MM.1S (cell line): ENCODE data around the gene CHRD.
"Not testable (repeated sequence)": the region's sequence is repeated elsewhere in the genome, so short reads cannot be mapped to it uniquely, and the experiment has no call there.

Experiments
- DNase-seq: peaks from one replicate; pipeline ENCODE4 v3.0.0-alpha.2; 2015
- H2AFZ ChIP-seq: fragments of 300-600 bp; sonication (generic); 2 replicates; pipeline ENCODE4 v1.6.0; 2016; ENCODE audit warnings: antibody characterized with exemption, low read length
- H3F3A ChIP-seq: fragments of 300-600 bp; sonication (generic); 2 replicates; pipeline ENCODE4 v1.6.1; 2016; ENCODE audit warnings: mild to moderate bottlenecking, antibody characterized with exemption, low read length, moderate library complexity, mixed read lengths; ENCODE audit not compliant: insufficient read depth
- H3K27ac ChIP-seq: fragments of 300-600 bp; sonication (generic); 2 replicates; pipeline ENCODE4 v1.5.1; 2016; ENCODE audit warnings: mild to moderate bottlenecking, low read length
- H3K27me3 ChIP-seq: fragments of 300-600 bp; sonication (generic); replicated peaks from 2 replicates; pipeline ENCODE4 v1.6.0; 2016; ENCODE audit warnings: low read length; ENCODE audit not compliant: insufficient read depth
- H3K36me3 ChIP-seq: fragments of 300-600 bp; sonication (generic); replicated peaks from 2 replicates; pipeline ENCODE4 v1.6.1; 2016; ENCODE audit warnings: mild to moderate bottlenecking, low read length, mixed read lengths; ENCODE audit not compliant: insufficient read depth
- H3K4me1 ChIP-seq: fragments of 300-600 bp; sonication (generic); 2 replicates; pipeline ENCODE4 v1.6.1; 2016; ENCODE audit warnings: low read length, mixed read lengths
- H3K4me2 ChIP-seq: fragments of 300-600 bp; sonication (generic); 2 replicates; pipeline ENCODE4 v1.6.0; 2016; ENCODE audit warnings: low read depth, low read length
- H3K4me3 ChIP-seq: fragments of 300-600 bp; sonication (generic); 2 replicates; pipeline ENCODE4 v1.5.1; 2016; ENCODE audit warnings: low read length, mixed read lengths
- H3K79me2 ChIP-seq: fragments of 300-600 bp; sonication (generic); 2 replicates; pipeline ENCODE4 v1.6.1; 2016; ENCODE audit warnings: mixed run types, low read length, mixed read lengths
- H3K9ac ChIP-seq: fragments of 300-600 bp; sonication (generic); 2 replicates; pipeline ENCODE4 v1.6.1; 2016; ENCODE audit warnings: low read length, mixed read lengths
- H3K9me2 ChIP-seq: fragments of 300-600 bp; sonication (generic); replicated peaks from 2 replicates; pipeline ENCODE4 v1.6.1; 2016; ENCODE audit warnings: mild to moderate bottlenecking, low read length, mixed read lengths; ENCODE audit not compliant: insufficient read depth
- H3K9me3 ChIP-seq: fragments of 300-600 bp; sonication (generic); replicated peaks from 2 replicates; pipeline ENCODE4 v1.6.1; 2016; ENCODE audit warnings: mild to moderate bottlenecking, low read length, mixed read lengths; ENCODE audit not compliant: insufficient read depth
- H4K20me1 ChIP-seq: fragments of 300-600 bp; sonication (generic); 2 replicates; pipeline ENCODE4 v1.6.1; 2016; ENCODE audit warnings: mild to moderate bottlenecking, low read length, moderate library complexity, mixed read lengths; ENCODE audit not compliant: insufficient read depth
- EZH2 ChIP-seq: fragments of 300-600 bp; sonication (generic); optimal IDR thresholded peaks from 2 replicates; pipeline ENCODE3; 2017; ENCODE audit warnings: low read depth, mild to moderate bottlenecking, antibody characterized with exemption, low read length, mixed read lengths
- EZH2phosphoT487 ChIP-seq: fragments of 300-600 bp; sonication (generic); IDR thresholded peaks from 2 replicates; pipeline ENCODE4 v1.6.1; 2018; ENCODE audit warnings: antibody characterized with exemption, low read length
- TF ChIP-seq, protein P1 (sequence below): fragments of 300-600 bp; sonication (generic); IDR thresholded peaks from 2 replicates; pipeline ENCODE4 v1.5.1; 2016; ENCODE audit warnings: antibody characterized with exemption, low read length, mixed read lengths

Gene CHRD

DNA sequence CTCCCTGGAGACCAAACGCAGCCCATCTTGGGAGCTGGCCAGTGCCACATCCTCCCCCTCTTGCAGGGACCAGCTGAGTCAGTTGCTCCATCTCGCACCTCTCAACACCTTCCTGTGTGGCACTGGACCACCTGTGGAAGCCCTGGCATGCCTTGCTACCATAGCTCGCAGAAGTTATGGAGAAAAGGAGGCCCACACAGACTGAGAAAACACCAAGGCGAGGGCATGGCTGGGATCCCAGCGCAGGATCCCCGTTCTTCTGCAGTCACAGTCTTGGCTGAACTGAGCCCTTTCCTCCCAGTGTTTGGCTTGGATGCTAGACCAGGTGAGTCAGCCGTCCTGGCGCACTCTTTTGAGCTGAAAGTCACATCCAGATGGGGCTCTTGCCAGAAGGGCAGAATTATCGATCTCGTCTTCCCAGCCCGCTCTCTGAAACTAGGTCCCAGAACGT lies 46.9 kb downstream of the CHRD start:
- no peak for DNase-seq
- no peak overlapping the region for H3K4me3 ChIP-seq
- H4K20me1 ChIP-seq, result no peaks in the 10 kb centered on the region
- no peaks in the 10 kb centered on the region for H3K27me3 ChIP-seq
- no peak overlapping the region for H3K4me2 ChIP-seq
- peaks cover 14% of the 10 kb centered on the region for H3K4me1 ChIP-seq
- peaks cover 2% of the 10 kb centered on the region; the same call in 1 of the 2 replicates for H3F3A ChIP-seq
- no peak for TF ChIP-seq EZH2
- no peak overlapping the region for H2AFZ ChIP-seq
- H3K9me3 ChIP-seq, result no peaks in the 10 kb centered on the region
- H3K36me3 ChIP-seq, result no peaks in the 10 kb centered on the region
- no peaks in the 10 kb centered on the region for H3K9me2 ChIP-seq
- H3K27ac ChIP-seq, result no peak overlapping the region
- H3K79me2 ChIP-seq, result no peaks in the 10 kb centered on the region
- no peak overlapping the region for H3K9ac ChIP-seq

- no peak overlapping the region for H3K9ac ChIP-seq
- no peak overlapping the region for H3K4me3 ChIP-seq
- H3K4me2 ChIP-seq, result no peak overlapping the region
- no peaks in the 10 kb centered on the region for H3K79me2 ChIP-seq
- TF ChIP-seq, protein P1, sequence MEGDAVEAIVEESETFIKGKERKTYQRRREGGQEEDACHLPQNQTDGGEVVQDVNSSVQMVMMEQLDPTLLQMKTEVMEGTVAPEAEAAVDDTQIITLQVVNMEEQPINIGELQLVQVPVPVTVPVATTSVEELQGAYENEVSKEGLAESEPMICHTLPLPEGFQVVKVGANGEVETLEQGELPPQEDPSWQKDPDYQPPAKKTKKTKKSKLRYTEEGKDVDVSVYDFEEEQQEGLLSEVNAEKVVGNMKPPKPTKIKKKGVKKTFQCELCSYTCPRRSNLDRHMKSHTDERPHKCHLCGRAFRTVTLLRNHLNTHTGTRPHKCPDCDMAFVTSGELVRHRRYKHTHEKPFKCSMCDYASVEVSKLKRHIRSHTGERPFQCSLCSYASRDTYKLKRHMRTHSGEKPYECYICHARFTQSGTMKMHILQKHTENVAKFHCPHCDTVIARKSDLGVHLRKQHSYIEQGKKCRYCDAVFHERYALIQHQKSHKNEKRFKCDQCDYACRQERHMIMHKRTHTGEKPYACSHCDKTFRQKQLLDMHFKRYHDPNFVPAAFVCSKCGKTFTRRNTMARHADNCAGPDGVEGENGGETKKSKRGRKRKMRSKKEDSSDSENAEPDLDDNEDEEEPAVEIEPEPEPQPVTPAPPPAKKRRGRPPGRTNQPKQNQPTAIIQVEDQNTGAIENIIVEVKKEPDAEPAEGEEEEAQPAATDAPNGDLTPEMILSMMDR, result no peak
- TF ChIP-seq EZH2, result no peak
- TF ChIP-seq EZH2phosphoT487, result no peak
- H3K4me1 ChIP-seq, result peaks cover 5% of the 10 kb centered on the region
- H2AFZ ChIP-seq, result no peak overlapping the region
- H4K20me1 ChIP-seq, result no peaks in the 10 kb centered on the region
- H3K9me3 ChIP-seq, result no peaks in the 10 kb centered on the region
- H3K36me3 ChIP-seq, result no peaks in the 10 kb centered on the region
- no peak for DNase-seq
- H3K27ac ChIP-seq, result no peak overlapping the region
- no peaks in the 10 kb centered on the region for H3K27me3 ChIP-seq
- peaks cover 2% of the 10 kb centered on the region; the same call in 1 of the 2 replicates for H3F3A ChIP-seq
- no peaks in the 10 kb centered on the region for H3K9me2 ChIP-seq
Measured at GRCh38 chr3:184428561-184429175, 48.8 kb downstream of the CHRD start.

DNA sequence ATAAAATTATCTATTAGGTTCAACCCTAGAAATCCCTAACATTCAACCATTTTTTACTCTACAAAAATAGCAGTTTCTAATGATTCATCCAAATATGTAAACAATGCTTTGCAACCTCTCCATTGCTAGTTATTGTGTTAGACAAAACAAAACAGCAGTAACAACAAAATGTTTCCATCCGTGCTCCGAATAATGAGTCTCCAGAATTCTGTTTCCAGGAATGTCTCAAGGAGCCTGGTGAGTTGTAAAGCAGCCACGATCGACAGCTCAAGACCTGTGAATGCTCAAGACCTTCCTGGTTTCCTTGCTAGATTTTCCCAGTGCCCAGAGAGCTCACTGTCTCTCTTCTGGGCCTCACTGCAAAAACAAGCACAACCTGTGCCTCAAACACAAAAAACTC lies 49.9 kb downstream of the CHRD start:
- Histone ChIP-seq H3K36me3 (no peaks in the 10 kb centered on the region), H3K27me3 (no peaks in the 10 kb centered on the region), H3K9me3 (no peaks in the 10 kb centered on the region), H3K27ac (no peak overlapping the region), H2AFZ (no peak overlapping the region), H3K9me2 (no peaks in the 10 kb centered on the region), H3K4me2 (no peak overlapping the region), H3K4me1 (no peaks in the 10 kb centered on the region), H3K9ac (no peak overlapping the region), H3K79me2 (no peaks in the 10 kb centered on the region), H3K4me3 (no peak overlapping the region), H4K20me1 (no peaks in the 10 kb centered on the region), H3F3A (no peaks in the 10 kb centered on the region)
- no peak for DNase-seq
- TF ChIP-seq EZH2phosphoT487, result no peak

- H3K9ac ChIP-seq, result no peak overlapping the region
- H4K20me1 ChIP-seq, result no peaks in the 10 kb centered on the region
- no peaks in the 10 kb centered on the region for H3K36me3 ChIP-seq
- no peaks in the 10 kb centered on the region for H3K4me1 ChIP-seq
- H3K4me2 ChIP-seq, result no peak overlapping the region
- H3K27me3 ChIP-seq, result no peaks in the 10 kb centered on the region
- DNase-seq, result no peak
- no peak overlapping the region for H3K4me3 ChIP-seq
- H3K9me3 ChIP-seq, result no peaks in the 10 kb centered on the region
- no peaks in the 10 kb centered on the region for H3K79me2 ChIP-seq
- no peaks in the 10 kb centered on the region for H3F3A ChIP-seq
- H3K27ac ChIP-seq, result no peak overlapping the region
- H3K9me2 ChIP-seq, result no peaks in the 10 kb centered on the region
- H2AFZ ChIP-seq, result no peak overlapping the region
- TF ChIP-seq EZH2phosphoT487 (no peak), EZH2 (no peak)
- TF ChIP-seq, protein P1, result no peak
Measured at GRCh38 chr3:184430940-184431339, 51.1 kb downstream of the CHRD start.

- H3K9me3 ChIP-seq, H3K9ac ChIP-seq, H3K4me2 ChIP-seq, H3K9me2 ChIP-seq, DNase-seq, H3F3A ChIP-seq, H3K27me3 ChIP-seq, H2AFZ ChIP-seq, H3K27ac ChIP-seq, H4K20me1 ChIP-seq, H3K79me2 ChIP-seq, H3K4me1 ChIP-seq, H3K36me3 ChIP-seq, H3K4me3 ChIP-seq: not testable (repeated sequence)
Measured at GRCh38 chr3:184433178-184433577, 53.3 kb downstream of the CHRD start.
